Osteocyte (in vitro differentiated cells): ENCODE measurements around the gene TRAF3. TPM values are rescaled to one million over a fixed set of nuclear protein-coding genes. Genes with fewer than 3 reads are reported as not detected.

ENCODE experiments used
- DNase-seq: peaks from one replicate; pipeline ENCODE4 v3.0.0; 2021; ENCODE audit warnings: mixed read lengths; ENCODE audit not compliant: unreplicated experiment; ENCODE audit errors: extremely low spot score
- H3K27ac Mint-ChIP-seq: one replicate; pipeline ENCODE4 v1.8.0; 2021; ENCODE audit warnings: mild to moderate bottlenecking, mixed read lengths; ENCODE audit not compliant: unreplicated experiment
- H3K27me3 Mint-ChIP-seq: one replicate; pipeline ENCODE4 v1.8.0; 2021; ENCODE audit warnings: mixed read lengths; ENCODE audit not compliant: unreplicated experiment
- H3K36me3 Mint-ChIP-seq: one replicate; pipeline ENCODE4 v1.8.0; 2021; ENCODE audit warnings: mixed read lengths; ENCODE audit not compliant: unreplicated experiment
- H3K4me1 Mint-ChIP-seq: one replicate; pipeline ENCODE4 v1.8.0; 2021; ENCODE audit warnings: mixed read lengths; ENCODE audit not compliant: unreplicated experiment
- H3K4me3 Mint-ChIP-seq: one replicate; pipeline ENCODE4 v1.8.0; 2021; ENCODE audit warnings: mild to moderate bottlenecking, moderate library complexity, mixed read lengths; ENCODE audit not compliant: unreplicated experiment
- H3K9me3 Mint-ChIP-seq: one replicate; pipeline ENCODE4 v1.8.0; 2021; ENCODE audit warnings: mixed read lengths; ENCODE audit not compliant: unreplicated experiment
- total RNA-seq: library from RNA; stranded (reverse); gene quantifications from 2 replicates; pipeline ENCODE4 v1.2.1, GENCODE V29; 2021
- TF ChIP-seq, protein P1 (sequence below): fragments of 200-600 bp; sonication (generic); IDR thresholded peaks from 2 replicates; pipeline ENCODE4 v1.5.0; 2021; ENCODE audit warnings: antibody characterized with exemption, mild to moderate bottlenecking, moderate library complexity

The TRAF3 gene
- total RNA-seq, 1 donor from 2014 or later, result 15.9 TPM

DNA sequence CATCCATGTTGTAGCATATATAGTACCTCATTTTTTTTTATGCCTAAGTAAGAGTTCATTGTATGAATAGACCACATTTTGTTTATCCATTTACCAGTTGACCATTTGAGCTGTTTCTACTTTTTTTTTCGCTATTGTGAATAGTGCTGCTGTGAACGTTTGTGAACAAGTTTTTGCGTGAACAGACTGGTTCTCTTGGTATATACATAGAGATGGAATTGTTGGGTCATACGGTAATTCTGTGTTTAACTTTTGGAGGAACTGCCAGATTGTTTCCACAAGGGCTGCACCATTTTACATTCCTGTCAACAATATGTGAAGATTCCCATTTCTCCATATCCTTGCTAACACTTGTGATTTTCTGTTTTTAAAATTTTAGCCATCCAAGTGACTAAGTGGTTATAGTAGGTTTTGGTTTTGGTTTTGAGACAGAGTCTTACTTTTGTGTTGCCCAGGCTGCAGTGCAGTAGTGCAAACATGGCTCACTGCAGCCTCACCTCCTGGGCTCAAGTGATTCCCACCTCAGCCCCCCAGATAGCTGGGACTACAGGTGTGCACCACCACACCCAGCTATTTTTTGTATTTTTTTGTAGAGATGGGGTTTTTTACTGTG is 76.9 kb downstream of the TRAF3 start:
- no peak overlapping the region for H3K4me3 Mint-ChIP-seq
- peaks cover 3% of the 10 kb centered on the region for H3K36me3 Mint-ChIP-seq
- H3K27ac Mint-ChIP-seq, result no peak overlapping the region
- no peaks in the 10 kb centered on the region for H3K27me3 Mint-ChIP-seq
- H3K4me1 Mint-ChIP-seq, result peaks cover 18% of the 10 kb centered on the region
- H3K9me3 Mint-ChIP-seq, result no peaks in the 10 kb centered on the region
- TF ChIP-seq, protein P1, sequence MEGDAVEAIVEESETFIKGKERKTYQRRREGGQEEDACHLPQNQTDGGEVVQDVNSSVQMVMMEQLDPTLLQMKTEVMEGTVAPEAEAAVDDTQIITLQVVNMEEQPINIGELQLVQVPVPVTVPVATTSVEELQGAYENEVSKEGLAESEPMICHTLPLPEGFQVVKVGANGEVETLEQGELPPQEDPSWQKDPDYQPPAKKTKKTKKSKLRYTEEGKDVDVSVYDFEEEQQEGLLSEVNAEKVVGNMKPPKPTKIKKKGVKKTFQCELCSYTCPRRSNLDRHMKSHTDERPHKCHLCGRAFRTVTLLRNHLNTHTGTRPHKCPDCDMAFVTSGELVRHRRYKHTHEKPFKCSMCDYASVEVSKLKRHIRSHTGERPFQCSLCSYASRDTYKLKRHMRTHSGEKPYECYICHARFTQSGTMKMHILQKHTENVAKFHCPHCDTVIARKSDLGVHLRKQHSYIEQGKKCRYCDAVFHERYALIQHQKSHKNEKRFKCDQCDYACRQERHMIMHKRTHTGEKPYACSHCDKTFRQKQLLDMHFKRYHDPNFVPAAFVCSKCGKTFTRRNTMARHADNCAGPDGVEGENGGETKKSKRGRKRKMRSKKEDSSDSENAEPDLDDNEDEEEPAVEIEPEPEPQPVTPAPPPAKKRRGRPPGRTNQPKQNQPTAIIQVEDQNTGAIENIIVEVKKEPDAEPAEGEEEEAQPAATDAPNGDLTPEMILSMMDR, result no peak
- DNase-seq, result no peak

DNA sequence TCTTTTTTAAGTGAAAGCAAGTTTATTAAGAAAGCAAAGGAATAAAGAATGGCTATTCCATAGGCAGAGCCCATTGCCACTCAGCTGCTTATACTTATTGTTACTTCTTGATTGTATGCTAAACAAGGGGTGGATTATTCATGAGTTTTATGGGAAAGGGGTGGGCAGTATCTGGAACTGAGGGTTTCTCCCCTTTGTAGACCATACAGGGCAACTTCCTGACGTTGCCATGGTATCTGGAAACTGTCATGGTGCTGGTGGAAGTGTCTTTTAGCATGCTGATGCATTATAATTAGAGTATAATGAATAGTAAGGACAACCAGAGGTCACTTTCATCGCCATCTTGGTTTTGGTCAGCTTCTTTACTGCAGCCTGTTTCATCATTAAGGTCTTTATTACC is 78.9 kb downstream of the TRAF3 start:
- Mint-ChIP-seq H3K4me1 (peaks cover 11% of the 10 kb centered on the region), H3K36me3 (peaks cover 3% of the 10 kb centered on the region), H3K4me3 (no peak overlapping the region), H3K27me3 (no peaks in the 10 kb centered on the region), H3K27ac (no peak overlapping the region), H3K9me3 (no peaks in the 10 kb centered on the region)
- DNase-seq, result no peak
- TF ChIP-seq, protein P1, result no peak

DNA sequence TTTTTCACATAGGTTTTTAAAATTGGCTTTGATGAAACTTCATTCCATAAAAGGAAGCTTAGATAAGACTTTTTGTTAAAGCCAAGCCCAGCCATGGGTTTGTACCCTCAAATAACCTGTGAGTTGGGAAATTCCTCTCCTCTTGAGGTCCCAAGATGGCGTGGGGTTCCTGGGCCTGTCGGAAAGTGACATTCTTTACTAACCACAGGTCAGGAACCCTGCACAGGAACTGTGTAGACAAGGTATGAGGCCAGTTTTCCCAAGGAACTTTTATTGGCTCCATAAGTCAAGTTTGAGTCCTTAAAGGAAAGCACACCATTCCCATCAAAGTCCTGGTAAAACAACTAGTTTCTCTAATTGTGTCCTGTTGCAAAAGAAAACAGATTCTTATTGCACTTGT is 80.2 kb downstream of the TRAF3 start:
- TF ChIP-seq, protein P1, result no peak

DNA sequence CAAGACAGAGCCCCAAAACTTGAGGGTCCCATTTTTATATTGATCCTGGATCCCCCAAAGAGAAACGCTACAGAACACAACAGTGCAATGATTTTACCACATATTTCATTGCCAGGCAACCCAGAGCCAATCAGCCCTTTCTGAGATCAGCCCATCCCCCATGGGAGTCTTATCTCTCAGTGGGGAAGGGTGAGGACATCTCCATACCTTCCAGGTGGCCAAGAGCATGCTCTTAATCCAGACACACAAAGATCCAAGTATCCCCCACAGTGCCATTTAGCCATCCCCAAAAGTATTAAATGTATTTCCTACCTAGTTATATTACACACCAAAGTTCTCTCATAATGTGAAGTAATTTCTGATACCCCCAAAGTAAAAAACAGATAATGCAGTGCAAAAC is 82.7 kb downstream of the TRAF3 start:
- Mint-ChIP-seq H3K9me3 (peaks cover 9% of the 10 kb centered on the region), H3K27ac (no peak overlapping the region), H3K27me3 (no peaks in the 10 kb centered on the region), H3K4me1 (peaks cover 18% of the 10 kb centered on the region), H3K36me3 (peaks cover 4% of the 10 kb centered on the region), H3K4me3 (no peak overlapping the region)
- DNase-seq, result no peak
- TF ChIP-seq, protein P1, result no peak

More for the DNA sequence above, 80.2 kb downstream of the TRAF3 start:
- Mint-ChIP-seq H3K27ac (no peak overlapping the region), H3K9me3 (peaks cover 5% of the 10 kb centered on the region), H3K4me3 (no peak overlapping the region), H3K4me1 (peaks cover 11% of the 10 kb centered on the region), H3K36me3 (peaks cover 3% of the 10 kb centered on the region), H3K27me3 (no peaks in the 10 kb centered on the region)
- DNase-seq, result no peak

DNA sequence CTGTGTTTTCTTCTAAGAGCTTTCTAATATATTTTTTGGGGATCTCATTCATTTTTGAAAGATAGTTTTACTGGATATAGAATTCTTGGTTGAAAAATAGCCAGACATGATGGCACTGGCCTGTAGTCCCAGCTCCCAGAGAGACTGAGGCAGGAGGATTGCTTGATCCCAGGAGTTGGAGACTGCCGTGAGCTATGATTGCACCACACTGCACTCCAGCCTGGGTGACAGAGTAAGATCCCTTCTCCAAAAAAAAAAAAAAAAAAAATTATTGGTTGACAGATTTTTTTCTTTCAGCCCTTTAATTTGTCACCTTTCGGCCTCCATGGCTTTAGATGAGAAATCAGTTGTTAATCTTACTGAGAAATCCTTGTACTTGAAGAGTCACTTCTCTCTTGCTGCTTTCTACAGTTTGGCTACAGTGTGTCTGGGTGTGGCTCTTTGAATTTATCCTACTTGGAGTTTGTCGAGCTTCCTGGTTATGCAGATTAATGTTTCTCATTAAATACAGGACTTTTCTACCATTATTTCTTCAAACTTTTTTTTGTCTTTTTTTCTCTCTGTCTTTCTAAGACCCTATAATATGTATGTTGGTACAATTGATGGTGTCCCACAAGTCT is 85.0 kb downstream of the TRAF3 start:
- Mint-ChIP-seq H3K4me1 (peaks cover 15% of the 10 kb centered on the region), H3K27ac (no peak overlapping the region), H3K36me3 (peaks cover 4% of the 10 kb centered on the region), H3K4me3 (no peak overlapping the region), H3K27me3 (no peaks in the 10 kb centered on the region), H3K9me3 (peaks cover 9% of the 10 kb centered on the region)
- TF ChIP-seq, protein P1, result no peak
- no peak for DNase-seq
